ENCODE measurements around the gene ST3GAL5.
"Not testable (repeated sequence)": the region's sequence is repeated elsewhere in the genome, so short reads cannot be mapped to it uniquely, and the experiment has no call there.

The ST3GAL5 gene

GRCh38 chr2:85830645-85831044 lies 58.1 kb downstream of the ST3GAL5 start:
- DNase-seq = no peak

- not testable (repeated sequence) for DNase-seq
Measured at GRCh38 chr2:85829394-85829793, 59.4 kb downstream of the ST3GAL5 start.

- no peak for DNase-seq
Measured at GRCh38 chr2:85828725-85829124, 60.1 kb downstream of the ST3GAL5 start.

GRCh38 chr2:85827879-85828569 lies 60.8 kb downstream of the ST3GAL5 start:
- DNase-seq = no peak

- peak; percentile 24 for DNase-seq
Measured at GRCh38 chr2:85826990-85827878, 61.6 kb downstream of the ST3GAL5 start.

- no peak for DNase-seq
Measured at GRCh38 chr2:85823951-85824350, 64.8 kb downstream of the ST3GAL5 start.

- no peak for DNase-seq
Measured at GRCh38 chr2:85822766-85823165, 66.0 kb downstream of the ST3GAL5 start.

GRCh38 chr2:85819811-85820510 lies 68.8 kb downstream of the ST3GAL5 start:
- DNase-seq = no peak

- no peak for DNase-seq
Measured at GRCh38 chr2:85814802-85815550, 73.8 kb downstream of the ST3GAL5 start.

GRCh38 chr2:85813982-85814801 lies 74.6 kb downstream of the ST3GAL5 start:
- peak; percentile 49 for DNase-seq

GRCh38 chr2:85813211-85813981 lies 75.4 kb downstream of the ST3GAL5 start:
- no peak for DNase-seq

GRCh38 chr2:85812094-85812735 lies 76.6 kb downstream of the ST3GAL5 start:
- DNase-seq = no peak

- no peak for DNase-seq
Measured at GRCh38 chr2:85811180-85812093, 77.4 kb downstream of the ST3GAL5 start.

- DNase-seq = no peak
Measured at GRCh38 chr2:85810371-85811179, 78.2 kb downstream of the ST3GAL5 start.

- no peak for DNase-seq
Measured at GRCh38 chr2:85807756-85808155, 81.0 kb downstream of the ST3GAL5 start.

GRCh38 chr2:85806358-85807118 lies 82.3 kb downstream of the ST3GAL5 start:
- DNase-seq = no peak

- DNase-seq = no peak
Measured at GRCh38 chr2:85804583-85804982, 84.2 kb downstream of the ST3GAL5 start.

Measured in SHP77 treated with DMSO at 0.1 percent for 48 hours (cell line).